HG03196 (cell line): ENCODE results near the gene TRAPPC11.

Source experiments
- ATAC-seq: cut with Tn5 transposase; IDR thresholded peaks from one replicate; pipeline ENCODE4 v1.9.1; 2021; ENCODE audit not compliant: unreplicated experiment

The TRAPPC11 gene

GRCh38 chr4:183755596-183755995 lies 96.5 kb downstream of the TRAPPC11 start:
- ATAC-seq, result no peak

GRCh38 chr4:183757060-183757459 lies 98.0 kb downstream of the TRAPPC11 start:
- ATAC-seq, result no peak

DNA sequence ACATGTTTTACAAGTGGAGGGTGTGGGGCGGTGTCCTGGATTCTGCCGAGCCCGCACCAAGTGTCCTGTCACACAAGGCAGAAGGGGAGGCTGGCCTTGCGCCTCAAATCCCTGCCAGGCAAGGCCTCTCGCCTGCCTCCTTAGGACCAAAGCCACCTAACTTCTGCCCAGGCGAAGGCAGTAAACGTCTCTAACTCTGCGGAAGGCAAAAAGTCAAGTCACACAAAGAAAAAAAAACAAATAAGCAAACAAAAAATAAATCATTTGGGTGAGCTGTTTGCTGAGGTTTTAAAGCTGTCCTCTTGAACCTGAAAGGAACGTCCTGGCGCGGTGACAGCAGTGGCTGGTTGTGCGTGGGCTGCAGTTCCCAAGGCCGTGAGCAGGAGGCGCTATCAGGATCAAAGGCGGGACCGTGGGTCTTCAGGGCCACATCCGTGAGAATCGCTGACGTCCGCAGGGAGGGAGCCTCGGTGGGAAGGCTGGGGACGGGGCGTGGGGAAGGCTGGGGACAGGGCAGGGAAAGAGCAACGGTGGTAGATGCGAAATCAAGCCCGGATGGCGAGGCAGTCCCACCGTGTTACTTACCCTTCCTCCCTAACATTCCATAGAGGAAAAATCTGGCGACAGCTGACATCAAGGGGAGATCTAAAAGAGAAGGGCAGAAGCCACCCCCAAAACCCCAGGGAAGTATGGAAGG lies 99.1 kb downstream of the TRAPPC11 start:
- ATAC-seq, result no peak

- no peak for ATAC-seq
Measured at GRCh38 chr4:183758758-183759447, 99.8 kb downstream of the TRAPPC11 start.

DNA sequence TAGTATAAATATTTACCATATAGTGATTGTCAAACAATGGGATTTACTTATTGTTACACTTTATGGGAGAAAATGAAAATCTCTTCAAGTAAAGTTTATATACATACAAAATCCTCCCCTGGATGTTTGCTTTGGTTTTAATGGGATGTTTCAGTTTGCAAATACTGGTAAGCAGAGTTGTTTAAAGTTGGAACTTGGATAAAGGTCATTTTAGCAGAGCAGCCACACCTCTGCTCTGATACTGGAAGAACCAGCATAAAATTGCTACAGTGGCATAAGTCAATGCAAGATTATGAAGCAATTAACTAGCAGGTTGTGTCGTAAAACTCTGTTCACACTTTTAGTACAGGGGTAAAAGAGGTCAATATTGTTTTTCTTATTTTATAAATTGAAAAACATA lies 101.2 kb downstream of the TRAPPC11 start:
- ATAC-seq, result no peak
